ENCODE results near the gene ILF3.

- no peak for TF ChIP-seq CTCF (IDR thresholded peaks at IDR 0.05)
- no peak for TF ChIP-seq POLR2A (IDR thresholded peaks at IDR 0.05)
Measured at GRCh38 chr19:10624585-10624984, 29.6 kb upstream of the ILF3 start.

Measured in thyroid gland (tissue), 4 donors.